ENCODE measurements around the gene KRT73.

- TF ChIP-seq GABPA (IDR thresholded peaks at IDR 0.05 in 1 of 2, conservative IDR thresholded peaks at IDR 0.05 in 1 of 2): no peak
- no peak for TF ChIP-seq NR2F2 (IDR thresholded peaks at IDR 0.05)
- no peak for TF ChIP-seq CTCF (IDR thresholded peaks at IDR 0.05; ENCODE audit: low read depth, low read length, missing input control)
- TF ChIP-seq TAF1 (conservative IDR thresholded peaks at IDR 0.05): no peak
- TF ChIP-seq FOXA2 (IDR thresholded peaks at IDR 0.05): no peak
- TF ChIP-seq EGR1 (IDR thresholded peaks at IDR 0.05; ENCODE audit: low read depth in 2 of 2): no peak
Measured at GRCh38 chr12:52633383-52633782, 15.0 kb upstream of the KRT73 start.
